Fibroblast of lung (primary cell): ENCODE data around the gene CD101.

Experiments
- EZH2 ChIP-seq: IDR thresholded peaks from 2 replicates; pipeline ENCODE4 v1.5.1; 2012; ENCODE audit warnings: low read length, control low read depth, mild to moderate bottlenecking; ENCODE audit errors: missing control alignments
- TF ChIP-seq, protein P1 (sequence below), 2 donors: IDR thresholded peaks in 1 of 2; conservative IDR thresholded peaks in 1 of 2; 1 replicate in 1 of 2; 2 replicates in 1 of 2; pipeline ENCODE4 v1.5.1; 2011 to 2012; ENCODE audit warnings: low read length in 2 of 2, control low read depth in 1 of 2, inconsistent platforms in 1 of 2, low read depth in 1 of 2, mild to moderate bottlenecking in 1 of 2

DNA sequence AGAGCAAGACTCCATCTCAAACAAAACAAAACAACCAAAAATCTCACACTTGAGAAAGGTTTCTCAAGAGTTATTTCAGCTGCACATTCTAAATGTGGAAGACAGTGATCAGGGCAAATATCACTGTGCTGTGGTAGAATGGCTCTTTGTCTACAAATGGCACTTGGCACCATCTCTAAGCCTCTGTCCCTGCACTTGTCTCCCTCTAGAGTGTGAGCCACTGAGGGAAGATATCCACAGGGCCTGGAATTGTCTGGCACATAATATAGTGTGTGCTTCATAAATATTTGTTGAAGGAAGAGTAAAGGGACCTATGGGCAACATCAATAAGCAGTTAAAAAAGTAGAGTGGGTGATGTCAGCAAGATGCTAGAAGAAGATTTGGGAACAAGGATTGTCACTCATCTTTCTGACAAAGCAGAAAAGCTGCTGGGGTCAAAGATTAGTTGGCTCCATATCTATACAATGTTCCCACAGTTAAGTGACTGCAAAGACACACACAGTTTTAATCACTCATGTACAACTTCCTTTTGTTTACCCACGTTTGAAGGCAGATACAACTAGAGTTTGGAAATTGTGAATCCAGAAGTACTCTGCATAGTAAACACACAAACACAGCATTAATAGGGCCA, 19.1 kb downstream of the CD101 start:
- TF ChIP-seq, protein P1, sequence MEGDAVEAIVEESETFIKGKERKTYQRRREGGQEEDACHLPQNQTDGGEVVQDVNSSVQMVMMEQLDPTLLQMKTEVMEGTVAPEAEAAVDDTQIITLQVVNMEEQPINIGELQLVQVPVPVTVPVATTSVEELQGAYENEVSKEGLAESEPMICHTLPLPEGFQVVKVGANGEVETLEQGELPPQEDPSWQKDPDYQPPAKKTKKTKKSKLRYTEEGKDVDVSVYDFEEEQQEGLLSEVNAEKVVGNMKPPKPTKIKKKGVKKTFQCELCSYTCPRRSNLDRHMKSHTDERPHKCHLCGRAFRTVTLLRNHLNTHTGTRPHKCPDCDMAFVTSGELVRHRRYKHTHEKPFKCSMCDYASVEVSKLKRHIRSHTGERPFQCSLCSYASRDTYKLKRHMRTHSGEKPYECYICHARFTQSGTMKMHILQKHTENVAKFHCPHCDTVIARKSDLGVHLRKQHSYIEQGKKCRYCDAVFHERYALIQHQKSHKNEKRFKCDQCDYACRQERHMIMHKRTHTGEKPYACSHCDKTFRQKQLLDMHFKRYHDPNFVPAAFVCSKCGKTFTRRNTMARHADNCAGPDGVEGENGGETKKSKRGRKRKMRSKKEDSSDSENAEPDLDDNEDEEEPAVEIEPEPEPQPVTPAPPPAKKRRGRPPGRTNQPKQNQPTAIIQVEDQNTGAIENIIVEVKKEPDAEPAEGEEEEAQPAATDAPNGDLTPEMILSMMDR (conservative IDR thresholded peaks at IDR 0.05 in 1 of 2, IDR thresholded peaks at IDR 0.05 in 1 of 2; ENCODE audit: low read depth in 1 of 2, low read length in 2 of 2): no peak
- no peak for TF ChIP-seq EZH2
